ENCODE results near the gene NNAT. TPM values are rescaled to one million over a fixed set of nuclear protein-coding genes. Genes with fewer than 3 reads are reported as not detected.
"Not testable (repeated sequence)": the region's sequence is repeated elsewhere in the genome, so short reads cannot be mapped to it uniquely, and the experiment has no call there.

NNAT gene
- total and polyA plus RNA-seq, 2 donors (not counting 1 experiment from before 2014, with no cell fraction given) = not detected

DNA sequence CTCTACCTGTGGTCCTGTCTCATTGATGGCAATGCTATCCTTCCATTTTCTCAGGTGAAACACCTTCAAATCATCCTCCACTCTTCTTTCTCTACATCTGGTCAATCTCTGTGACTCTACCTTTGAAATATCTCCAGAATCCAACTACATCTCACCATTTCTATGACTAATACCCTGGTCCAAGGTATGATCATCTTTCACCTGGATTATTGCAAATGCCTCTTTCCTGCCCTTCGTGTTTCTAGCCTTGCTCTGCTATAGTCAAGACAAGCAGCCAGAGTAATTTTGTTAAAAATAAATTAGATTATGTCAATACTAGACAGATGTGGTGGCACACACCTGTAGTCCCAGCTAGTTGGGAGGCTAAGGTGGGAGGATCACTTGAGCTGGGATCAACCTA is 24.5 kb downstream of the NNAT start:
- Mint-ChIP-seq H3K4me1 (peaks cover 5% of the 10 kb centered on the region), H3K27ac (no peak overlapping the region), H3K4me3 (no peak overlapping the region), H3K9me3 (ENCODE audit: insufficient read depth) (no peaks in the 10 kb centered on the region), H3K27me3 (peaks cover 16% of the 10 kb centered on the region)
- intact Hi-C loops (cut with micrococcal nuclease) = no loop called here
- Histone ChIP-seq H3K4me3 (ENCODE audit: control extremely low read depth in 1 of 5, extremely low read depth in 1 of 5, insufficient read depth in 1 of 5, low read depth in 2 of 5, low read length in 4 of 5) (no peak overlapping the region), H3K4me2 (replicated peaks; ENCODE audit: low read depth, low read length, poor library complexity, severe bottlenecking) (no peak overlapping the region), H3K27ac (ENCODE audit: low read length in 2 of 2) (no peak overlapping the region), H2AFZ (ENCODE audit: insufficient read depth, low read depth, low read length, poor library complexity, severe bottlenecking) (no peak overlapping the region), H3K9me3 (ENCODE audit: control extremely low read depth in 1 of 3, control insufficient read depth in 2 of 3, insufficient read depth in 1 of 3, low read length in 2 of 3) (no peaks in the 10 kb centered on the region), H3K36me3 (replicated peaks in 1 of 2; ENCODE audit: control extremely low read depth in 1 of 2, control insufficient read depth in 1 of 2, extremely low read depth in 1 of 2, insufficient read depth in 2 of 2, low read length in 1 of 2) (no peaks in the 10 kb centered on the region), H4K20me1 (ENCODE audit: control insufficient read depth, insufficient read depth, low read length, poor library complexity, severe bottlenecking) (no peaks in the 10 kb centered on the region), H3K27me3 (replicated peaks in 1 of 4; ENCODE audit: control extremely low read depth in 1 of 4, control insufficient read depth in 3 of 4, insufficient read depth in 4 of 4, low read length in 3 of 4) (peaks cover 0 to 15% (median 4%) of the 10 kb centered on the region in 4 experiments), H3K9ac (ENCODE audit: low read length) (no peak overlapping the region), H3K4me1 (ENCODE audit: control insufficient read depth in 2 of 2, insufficient read depth in 2 of 2, low read length in 2 of 2) (no peaks in the 10 kb centered on the region), H3K79me2 (ENCODE audit: control insufficient read depth, insufficient read depth, low read length) (no peaks in the 10 kb centered on the region)
- DNase-seq (no peak), ATAC-seq (ENCODE audit: low read depth) (no peak)
- WGBS (ENCODE audit: insufficient coverage) = no CpG with 5 or more reads among the region's 1 CpG
- ChIA-PET CTCF (no interaction called here), POLR2A (no interaction called here)
- TF ChIP-seq, protein P1, sequence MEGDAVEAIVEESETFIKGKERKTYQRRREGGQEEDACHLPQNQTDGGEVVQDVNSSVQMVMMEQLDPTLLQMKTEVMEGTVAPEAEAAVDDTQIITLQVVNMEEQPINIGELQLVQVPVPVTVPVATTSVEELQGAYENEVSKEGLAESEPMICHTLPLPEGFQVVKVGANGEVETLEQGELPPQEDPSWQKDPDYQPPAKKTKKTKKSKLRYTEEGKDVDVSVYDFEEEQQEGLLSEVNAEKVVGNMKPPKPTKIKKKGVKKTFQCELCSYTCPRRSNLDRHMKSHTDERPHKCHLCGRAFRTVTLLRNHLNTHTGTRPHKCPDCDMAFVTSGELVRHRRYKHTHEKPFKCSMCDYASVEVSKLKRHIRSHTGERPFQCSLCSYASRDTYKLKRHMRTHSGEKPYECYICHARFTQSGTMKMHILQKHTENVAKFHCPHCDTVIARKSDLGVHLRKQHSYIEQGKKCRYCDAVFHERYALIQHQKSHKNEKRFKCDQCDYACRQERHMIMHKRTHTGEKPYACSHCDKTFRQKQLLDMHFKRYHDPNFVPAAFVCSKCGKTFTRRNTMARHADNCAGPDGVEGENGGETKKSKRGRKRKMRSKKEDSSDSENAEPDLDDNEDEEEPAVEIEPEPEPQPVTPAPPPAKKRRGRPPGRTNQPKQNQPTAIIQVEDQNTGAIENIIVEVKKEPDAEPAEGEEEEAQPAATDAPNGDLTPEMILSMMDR (IDR thresholded peaks at IDR 0.05) = no peak
- TF ChIP-seq EZH2 (IDR thresholded peaks at IDR 0.05; ENCODE audit: borderline replicate concordance, insufficient read depth, low read depth, low read length, poor library complexity, severe bottlenecking) = no peak

- no peaks in the 10 kb centered on the region for H3K79me2 ChIP-seq (ENCODE audit: control insufficient read depth, insufficient read depth, low read length)
- H3K36me3 ChIP-seq (replicated peaks in 1 of 2; ENCODE audit: control extremely low read depth in 1 of 2, control insufficient read depth in 1 of 2, extremely low read depth in 1 of 2, insufficient read depth in 2 of 2, low read length in 1 of 2) = no peaks in the 10 kb centered on the region
- no peaks in the 10 kb centered on the region for H3K9me3 Mint-ChIP-seq (ENCODE audit: insufficient read depth)
- no peak overlapping the region for H3K4me3 Mint-ChIP-seq
- peaks cover 21% of the 10 kb centered on the region for H3K27me3 Mint-ChIP-seq
- no peak for DNase-seq
- ATAC-seq (ENCODE audit: low read depth) = no peak
- POLR2A ChIA-PET = no interaction called here
- CTCF ChIA-PET = interaction anchor here (1.0 to 1.9 kb wide), 2 partner anchors 13 to 352 kb away, joined by 3 to 6 read pairs; no protein-coding TSS in a partner anchor
- H3K27ac ChIP-seq (ENCODE audit: low read length in 2 of 2) = no peak overlapping the region
- TF ChIP-seq, protein P1 (IDR thresholded peaks at IDR 0.05) = no peak
- TF ChIP-seq EZH2 (IDR thresholded peaks at IDR 0.05; ENCODE audit: borderline replicate concordance, insufficient read depth, low read depth, low read length, poor library complexity, severe bottlenecking) = no peak
- no peaks in the 10 kb centered on the region for H3K4me1 ChIP-seq (ENCODE audit: control insufficient read depth in 2 of 2, insufficient read depth in 2 of 2, low read length in 2 of 2)
- H3K9ac ChIP-seq (ENCODE audit: low read length) = no peak overlapping the region
- peaks cover 0 to 15% (median 6%) of the 10 kb centered on the region in 4 experiments for H3K27me3 ChIP-seq (replicated peaks in 1 of 4; ENCODE audit: control extremely low read depth in 1 of 4, control insufficient read depth in 3 of 4, insufficient read depth in 4 of 4, low read length in 3 of 4)
- H4K20me1 ChIP-seq (ENCODE audit: control insufficient read depth, insufficient read depth, low read length, poor library complexity, severe bottlenecking) = no peaks in the 10 kb centered on the region
- intact Hi-C loops (cut with micrococcal nuclease) = no loop called here
- H3K9me3 ChIP-seq (ENCODE audit: control extremely low read depth in 1 of 3, control insufficient read depth in 2 of 3, insufficient read depth in 1 of 3, low read length in 2 of 3) = no peaks in the 10 kb centered on the region
- no peak overlapping the region for H3K4me3 ChIP-seq (ENCODE audit: control extremely low read depth in 1 of 5, extremely low read depth in 1 of 5, insufficient read depth in 1 of 5, low read depth in 2 of 5, low read length in 4 of 5)
- H3K4me1 Mint-ChIP-seq = peaks cover 5% of the 10 kb centered on the region
- H3K4me2 ChIP-seq (replicated peaks; ENCODE audit: low read depth, low read length, poor library complexity, severe bottlenecking) = no peak overlapping the region
- H2AFZ ChIP-seq (ENCODE audit: insufficient read depth, low read depth, low read length, poor library complexity, severe bottlenecking) = no peak overlapping the region
- H3K27ac Mint-ChIP-seq = no peak overlapping the region
Measured at GRCh38 chr20:37547912-37548311, 26.9 kb downstream of the NNAT start.

DNA sequence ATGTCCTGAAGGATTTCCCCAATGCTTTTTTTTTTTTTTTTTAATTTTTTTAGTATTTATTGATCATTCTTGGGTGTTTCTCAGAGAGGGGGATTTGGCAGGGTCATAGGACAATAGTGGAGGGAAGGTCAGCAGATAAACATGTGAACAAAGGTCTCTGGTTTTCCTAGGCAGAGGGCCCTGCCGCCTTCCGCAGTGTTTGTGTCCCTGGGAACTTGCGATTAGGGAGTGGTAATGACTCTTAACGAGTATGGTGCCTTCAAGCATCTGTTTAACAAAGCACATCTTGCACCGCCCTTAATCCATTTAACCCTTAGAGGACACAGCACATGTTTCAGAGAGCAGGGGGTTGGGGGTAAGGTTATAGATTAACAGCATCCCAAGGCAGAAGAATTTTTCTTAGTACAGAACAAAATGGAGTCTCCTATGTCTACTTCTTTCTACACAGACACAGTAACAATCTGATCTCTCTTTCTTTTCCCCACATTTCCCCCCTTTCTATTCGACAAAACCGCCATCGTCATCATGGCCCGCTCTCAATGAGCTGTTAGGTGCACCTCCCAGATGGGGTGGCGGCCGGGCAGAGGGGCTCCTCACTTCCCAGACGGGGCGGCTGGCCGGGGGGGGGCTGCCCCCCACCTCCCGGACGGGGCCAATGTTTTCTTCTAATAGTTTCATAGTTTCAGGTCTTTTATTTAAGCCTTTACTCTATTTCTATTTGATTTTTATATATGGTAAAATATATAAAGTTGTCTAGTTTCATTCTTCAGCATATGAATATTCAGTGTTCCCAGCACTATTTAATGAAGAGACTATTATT is 29.3 kb downstream of the NNAT start:
- H3K4me3 Mint-ChIP-seq; intact Hi-C loops (cut with micrococcal nuclease); H3K27ac ChIP-seq (ENCODE audit: low read length in 2 of 2); H3K4me2 ChIP-seq (replicated peaks; ENCODE audit: low read depth, low read length, poor library complexity, severe bottlenecking); H3K9me3 ChIP-seq (ENCODE audit: control extremely low read depth in 1 of 3, control insufficient read depth in 2 of 3, insufficient read depth in 1 of 3, low read length in 2 of 3); H3K27ac Mint-ChIP-seq; ATAC-seq (ENCODE audit: low read depth); H4K20me1 ChIP-seq (ENCODE audit: control insufficient read depth, insufficient read depth, low read length, poor library complexity, severe bottlenecking); H3K36me3 ChIP-seq (replicated peaks in 1 of 2; ENCODE audit: control extremely low read depth in 1 of 2, control insufficient read depth in 1 of 2, extremely low read depth in 1 of 2, insufficient read depth in 2 of 2, low read length in 1 of 2); H2AFZ ChIP-seq (ENCODE audit: insufficient read depth, low read depth, low read length, poor library complexity, severe bottlenecking); H3K79me2 ChIP-seq (ENCODE audit: control insufficient read depth, insufficient read depth, low read length); H3K4me1 Mint-ChIP-seq; DNase-seq; H3K4me3 ChIP-seq (ENCODE audit: control extremely low read depth in 1 of 5, extremely low read depth in 1 of 5, insufficient read depth in 1 of 5, low read depth in 2 of 5, low read length in 4 of 5); POLR2A ChIA-PET; H3K9me3 Mint-ChIP-seq (ENCODE audit: insufficient read depth); H3K9ac ChIP-seq (ENCODE audit: low read length); H3K4me1 ChIP-seq (ENCODE audit: control insufficient read depth in 2 of 2, insufficient read depth in 2 of 2, low read length in 2 of 2); H3K27me3 ChIP-seq (replicated peaks in 1 of 4; ENCODE audit: control extremely low read depth in 1 of 4, control insufficient read depth in 3 of 4, insufficient read depth in 4 of 4, low read length in 3 of 4): not testable (repeated sequence)
- WGBS (ENCODE audit: insufficient coverage) = 97% methylated on average over 8 of the region's 16 CpGs
- peaks cover 31% of the 10 kb centered on the region for H3K27me3 Mint-ChIP-seq
- CTCF ChIA-PET = interaction anchor here (0.7 kb wide), 1 partner anchor 96 kb away, joined by 4 read pairs; no protein-coding TSS in a partner anchor

Data from B cell (primary cell).